C4-2B (cell line): ENCODE results near the gene OLA1.

Source experiments
- H3K27ac ChIP-seq: fragments of 450-650 bp; 2 replicates; pipeline ENCODE4 v1.5.1; 2017
- CTCF ChIP-seq: fragments of 450-650 bp; conservative IDR thresholded peaks from 2 replicates; pipeline ENCODE4 v1.5.1; 2017; ENCODE audit warnings: mild to moderate bottlenecking
- ZFX ChIP-seq: fragments of 450-650 bp; IDR thresholded peaks from 2 replicates; pipeline ENCODE4 v1.6.1; 2017

Gene OLA1

GRCh38 chr2:174058026-174058425, 190.3 kb downstream of the OLA1 start:
- no peak for TF ChIP-seq CTCF
- no peak for TF ChIP-seq ZFX
- H3K27ac ChIP-seq = peak overlapping the region; percentile 80

- TF ChIP-seq ZFX (no peak), CTCF (no peak)
- H3K27ac ChIP-seq = no peak overlapping the region
Measured at GRCh38 chr2:174054926-174055325, 193.4 kb downstream of the OLA1 start.

- TF ChIP-seq ZFX = no peak
- TF ChIP-seq CTCF = no peak
- H3K27ac ChIP-seq = no peak overlapping the region
Measured at GRCh38 chr2:174053355-174054151, 194.8 kb downstream of the OLA1 start.

- TF ChIP-seq ZFX (no peak), CTCF (no peak)
- H3K27ac ChIP-seq = no peak overlapping the region
Measured at GRCh38 chr2:174052584-174052976, 195.8 kb downstream of the OLA1 start.

- TF ChIP-seq CTCF (no peak), ZFX (no peak)
- no peak overlapping the region for H3K27ac ChIP-seq
Measured at GRCh38 chr2:174051741-174052583, 196.4 kb downstream of the OLA1 start.

- H3K27ac ChIP-seq = no peak overlapping the region
- TF ChIP-seq ZFX (no peak), CTCF (no peak)
Measured at GRCh38 chr2:174051068-174051467, 197.3 kb downstream of the OLA1 start.

GRCh38 chr2:174049895-174050294, 198.4 kb downstream of the OLA1 start:
- H3K27ac ChIP-seq = no peak overlapping the region
- no peak for TF ChIP-seq CTCF
- no peak for TF ChIP-seq ZFX
